Measurements from ENCODE around the gene FAP. TPM values are rescaled to one million over a fixed set of nuclear protein-coding genes. Genes with fewer than 3 reads are reported as not detected.

FAP gene
- total and polyA plus RNA-seq, 2 donors (not counting 3 experiments of a cell fraction or from before 2014, with no cell fraction given): 1.1 TPM; not detected in 1

- Histone ChIP-seq H3K4me2 (ENCODE audit: insufficient read depth, low read length) (no peak overlapping the region), H3K27me3 (ENCODE audit: control insufficient read depth in 2 of 2, insufficient read depth in 2 of 2, low read length in 2 of 2) (peaks cover 0 to 10% of the 10 kb centered on the region in 2 experiments), H3K79me2 (ENCODE audit: control insufficient read depth, insufficient read depth, low read length) (no peaks in the 10 kb centered on the region), H3K9me3 (replicated peaks; ENCODE audit: control insufficient read depth, insufficient read depth, low read length) (no peaks in the 10 kb centered on the region), H2AFZ (ENCODE audit: low read depth, low read length) (no peak overlapping the region), H3K4me3 (replicated peaks in 1 of 3; ENCODE audit: insufficient read depth in 1 of 3, low read depth in 1 of 3, low read length in 3 of 3) (no peak overlapping the region), H4K20me1 (replicated peaks; ENCODE audit: control insufficient read depth, extremely low read depth, insufficient read depth, low read length) (no peaks in the 10 kb centered on the region), H3K4me1 (ENCODE audit: control insufficient read depth, extremely low read depth, insufficient read depth, low read length) (no peaks in the 10 kb centered on the region), H3K9me1 (replicated peaks; ENCODE audit: control insufficient read depth, extremely low read depth, insufficient read depth, low read length) (no peaks in the 10 kb centered on the region), H3K9ac (replicated peaks; ENCODE audit: extremely low read depth, insufficient read depth, low read length) (no peak overlapping the region), H3K36me3 (ENCODE audit: control insufficient read depth in 2 of 2, extremely low read depth in 1 of 2, insufficient read depth in 2 of 2, low read length in 2 of 2) (no peaks in the 10 kb centered on the region), H3K27ac (ENCODE audit: insufficient read depth, low read depth, low read length) (no peak overlapping the region)
- BruUV-seq (replicated peaks): no TSS peak
- intact Hi-C loops (cut with micrococcal nuclease) (no loop called here), dilution Hi-C loops (cut with MboI; ENCODE audit: extremely low pct_ligation_motif_present, low sequenced_read_pairs) (no loop called here)
- no peak for TF ChIP-seq POLR2A (IDR thresholded peaks at IDR 0.05; ENCODE audit: low read depth, low read length)
- no peak for TF ChIP-seq POLR2AphosphoS5 (IDR thresholded peaks at IDR 0.05; ENCODE audit: insufficient read depth, low read depth, low read length)
- TF ChIP-seq MAX (IDR thresholded peaks at IDR 0.05; ENCODE audit: insufficient read depth, insufficient read length): no peak
- TF ChIP-seq JUN (IDR thresholded peaks at IDR 0.05; ENCODE audit: borderline replicate concordance, insufficient read depth, insufficient read length, low read depth): no peak
- TF ChIP-seq GATA2 (IDR thresholded peaks at IDR 0.05; ENCODE audit: insufficient read depth, insufficient read length, low read depth, low read length): no peak
- no peak for TF ChIP-seq FOS (IDR thresholded peaks at IDR 0.05; ENCODE audit: borderline replicate concordance, insufficient read depth, low read length)
- no peak for TF ChIP-seq EZH2 (IDR thresholded peaks at IDR 0.05; ENCODE audit: borderline replicate concordance, low read depth, low read length, severe bottlenecking)
- no peak for TF ChIP-seq CTCF (IDR thresholded peaks at IDR 0.05; ENCODE audit: extremely low read depth in 1 of 2, insufficient read depth in 1 of 2, low read depth in 1 of 2, low read length in 2 of 2)
- TF ChIP-seq MYC (IDR thresholded peaks at IDR 0.05; ENCODE audit: low read depth, low read length): no peak
- CTCF ChIA-PET: interaction anchor here (0.7 to 2.1 kb wide), 5 partner anchors 11 to 135 kb away, joined by 3 to 7 read pairs (median 6); no protein-coding TSS in a partner anchor
- no peak for FAIRE-seq
- no peak for DNase-seq (ENCODE audit: low read depth, low spot score)
- POLR2A ChIA-PET: no interaction called here
Observed at GRCh38 chr2:162166745-162167144, 76.5 kb downstream of the FAP start.
